WTC11 (cell line): ENCODE measurements around the gene SIRT3. TPM values are rescaled to one million over a fixed set of nuclear protein-coding genes. Genes with fewer than 3 reads are reported as not detected.

Source experiments
- ATAC-seq: fragments of 200-7000 bp; cut with Tn5 transposase; 2 replicates; pipeline ENCODE4 v1.10.0; 2021; ENCODE audit warnings: mild to moderate bottlenecking, moderate library complexity
- CTCF ChIA-PET: fragments of 300-600 bp; sonication (Branson Sonifier 250); formaldehyde crosslinking; loops from one replicate; lab custom pipeline; 2021; ENCODE audit warnings: antibody characterized with exemption; lab: Charles Lee
- POLR2A ChIA-PET: fragments of 350-600 bp; sonication (Branson Sonifier 250); formaldehyde crosslinking; loops from one replicate; lab custom pipeline; 2021; ENCODE audit warnings: antibody characterized with exemption; lab: Charles Lee
- DNase-seq: peaks from one replicate; pipeline ENCODE4 v3.0.0; 2021; ENCODE audit warnings: low spot score
- H3K27ac Mint-ChIP-seq: 2 replicates; pipeline ENCODE4 v1.8.0; 2021; ENCODE audit warnings: mixed read lengths
- H3K27me3 Mint-ChIP-seq: 2 replicates; pipeline ENCODE4 v1.8.0; 2021; ENCODE audit warnings: low read depth, mild to moderate bottlenecking, moderate library complexity, mixed read lengths
- H3K36me3 Mint-ChIP-seq: 2 replicates; pipeline ENCODE4 v1.8.0; 2021; ENCODE audit warnings: mixed read lengths
- H3K4me1 Mint-ChIP-seq: 2 replicates; pipeline ENCODE4 v1.8.0; 2022; ENCODE audit warnings: mixed read lengths
- H3K4me3 Mint-ChIP-seq: 2 replicates; pipeline ENCODE4 v1.8.0; 2021; ENCODE audit warnings: mild to moderate bottlenecking, moderate library complexity, mixed read lengths
- H3K9me3 Mint-ChIP-seq: 2 replicates; pipeline ENCODE4 v1.8.0; 2021; ENCODE audit warnings: mixed read lengths
- ATF1 ChIP-seq: sonication (generic); formaldehyde crosslinking; IDR thresholded peaks from 2 replicates; pipeline ENCODE4 v1.8.1; 2023; ENCODE audit warnings: mild to moderate bottlenecking, moderate library complexity, missing genetic modification reagents
- ATF3 ChIP-seq: sonication (generic); formaldehyde crosslinking; conservative IDR thresholded peaks from 2 replicates; pipeline ENCODE4 v1.8.1; 2022; ENCODE audit warnings: mild to moderate bottlenecking, missing genetic modification reagents
- ATF6 ChIP-seq: sonication (generic); formaldehyde crosslinking; IDR thresholded peaks from 2 replicates; pipeline ENCODE4 v1.8.1; 2023; ENCODE audit warnings: mild to moderate bottlenecking, missing genetic modification reagents
- FOXK1 ChIP-seq: sonication (generic); formaldehyde crosslinking; IDR thresholded peaks from 2 replicates; pipeline ENCODE4 v1.8.0; 2022; ENCODE audit warnings: mild to moderate bottlenecking, moderate library complexity, missing genetic modification reagents
- IRF1 ChIP-seq: sonication (generic); formaldehyde crosslinking; IDR thresholded peaks from 2 replicates; pipeline ENCODE4 v1.8.0; 2023; ENCODE audit warnings: missing genetic modification reagents
- MYBL2 ChIP-seq: sonication (generic); formaldehyde crosslinking; IDR thresholded peaks from 2 replicates; pipeline ENCODE4 v1.8.1; 2023; ENCODE audit warnings: mild to moderate bottlenecking, moderate library complexity, missing genetic modification reagents
- NR1H2 ChIP-seq: sonication (generic); formaldehyde crosslinking; IDR thresholded peaks from 2 replicates; pipeline ENCODE4 v1.9.0; 2021; ENCODE audit warnings: mild to moderate bottlenecking, moderate library complexity, missing genetic modification reagents
- TCF7 ChIP-seq: sonication (generic); formaldehyde crosslinking; IDR thresholded peaks from 2 replicates; pipeline ENCODE4 v1.8.0; 2022; ENCODE audit warnings: mild to moderate bottlenecking, low read depth, missing genetic modification reagents, moderate library complexity
- TEAD1 ChIP-seq: sonication (generic); formaldehyde crosslinking; IDR thresholded peaks from 2 replicates; pipeline ENCODE4 v1.8.0; 2022; ENCODE audit warnings: mild to moderate bottlenecking, missing genetic modification reagents
- ZNF121 ChIP-seq: sonication (generic); formaldehyde crosslinking; IDR thresholded peaks from 2 replicates; pipeline ENCODE4 v1.8.0; 2023; ENCODE audit warnings: missing genetic modification reagents
- ZNF219 ChIP-seq: sonication (generic); formaldehyde crosslinking; IDR thresholded peaks from 2 replicates; pipeline ENCODE4 v1.8.0; 2023; ENCODE audit warnings: missing genetic modification reagents, mild to moderate bottlenecking, borderline replicate concordance
- ZNF671 ChIP-seq: fragments of 250-450 bp; sonication (Bioruptor Pico); IDR thresholded peaks from 2 replicates; pipeline ENCODE4 v1.8.0; 2021; ENCODE audit warnings: mild to moderate bottlenecking
- ZSCAN18 ChIP-seq: fragments of 250-450 bp; sonication (Bioruptor Pico); IDR thresholded peaks from 2 replicates; pipeline ENCODE4 v2.1.2; 2022; ENCODE audit warnings: mild to moderate bottlenecking, moderate library complexity
- total RNA-seq: library from RNA; stranded (reverse); gene quantifications from 3 replicates; pipeline ENCODE4 v1.2.3, GENCODE V29; 2021
- TF ChIP-seq, protein P1 (sequence below): sonication (generic); formaldehyde crosslinking; IDR thresholded peaks from 2 replicates; pipeline ENCODE4 v1.8.0; 2022; ENCODE audit warnings: missing genetic modification reagents
- TF ChIP-seq, protein P2 (sequence below): sonication (generic); formaldehyde crosslinking; IDR thresholded peaks from 2 replicates; pipeline ENCODE4 v1.8.0; 2023; ENCODE audit warnings: missing genetic modification reagents, mild to moderate bottlenecking, borderline replicate concordance
- TF ChIP-seq, protein P3 (sequence below): fragments of 250-450 bp; sonication (Bioruptor Pico); IDR thresholded peaks from 2 replicates; pipeline ENCODE4 v1.8.0; 2021; ENCODE audit warnings: mild to moderate bottlenecking
- TF ChIP-seq, protein P4 (sequence below): sonication (generic); formaldehyde crosslinking; IDR thresholded peaks from 2 replicates; pipeline ENCODE4 v1.8.1; 2023; ENCODE audit warnings: mild to moderate bottlenecking, missing genetic modification reagents, moderate library complexity
- TF ChIP-seq, protein P5 (sequence below): sonication (generic); formaldehyde crosslinking; IDR thresholded peaks from 2 replicates; pipeline ENCODE4 v1.8.0; 2022; ENCODE audit warnings: mild to moderate bottlenecking, missing genetic modification reagents

The SIRT3 gene
- total RNA-seq, 1 experiment from 2014 or later, result 21.0 TPM

DNA sequence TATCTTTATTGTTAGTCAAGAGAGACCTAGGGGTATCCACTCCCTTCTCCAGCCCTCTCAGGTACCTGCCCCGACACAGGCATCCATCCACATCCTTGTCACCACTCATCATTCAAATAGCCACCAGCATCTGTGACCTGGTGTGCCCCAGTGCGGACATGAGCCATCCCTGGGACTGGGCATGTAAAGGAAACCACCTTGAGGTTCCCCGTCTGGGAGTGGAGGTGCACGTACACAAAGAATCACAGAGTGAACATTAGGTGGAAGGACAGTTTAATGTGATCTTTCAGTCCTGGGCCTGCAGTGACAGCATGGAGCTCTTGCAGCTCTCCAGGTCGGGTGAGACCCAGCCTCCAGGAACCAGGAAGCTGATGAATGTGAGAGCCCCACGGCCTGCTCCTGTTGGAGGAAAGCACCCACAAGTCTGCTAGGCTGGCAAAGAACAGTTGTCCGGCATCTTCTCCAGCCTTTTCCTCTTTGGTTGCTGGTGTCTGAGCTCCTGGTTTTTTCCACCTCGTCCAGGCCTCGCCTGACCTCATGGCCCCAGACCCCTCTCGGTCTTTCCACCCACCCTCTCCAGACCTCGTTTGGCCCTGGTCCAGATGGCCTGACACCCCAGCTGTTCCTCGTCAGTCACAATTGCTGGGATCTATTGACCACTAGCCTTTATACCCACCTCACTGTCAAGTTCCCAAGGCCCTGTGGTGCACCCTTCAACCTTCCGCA, 17.2 kb upstream of the SIRT3 start (continued):
- TF ChIP-seq ATF6 (CRISPR knock-in tag) (no peak), IRF1 (CRISPR knock-in tag) (no peak)
- TF ChIP-seq, all 79 proteins: peak for 0

DNA sequence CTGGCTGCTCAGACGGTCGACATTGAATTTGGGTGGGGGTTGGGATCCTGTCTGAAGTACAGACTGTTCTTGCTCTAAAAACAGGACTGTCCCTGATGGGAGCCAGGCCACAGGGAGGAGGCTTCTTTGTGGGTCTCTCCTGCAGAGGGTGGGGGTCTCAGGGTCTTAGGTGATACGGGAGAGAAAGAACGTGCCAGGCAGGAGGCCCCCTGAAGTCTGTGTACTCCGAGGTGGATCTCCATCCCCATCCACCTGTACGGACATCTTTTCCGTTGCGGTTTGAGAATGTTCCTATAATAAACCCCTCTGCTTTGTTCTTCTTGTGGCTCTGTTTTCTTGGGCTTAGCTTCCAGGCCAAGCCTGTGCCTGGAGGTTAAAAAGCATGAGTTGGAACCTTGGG, 16.5 kb upstream of the SIRT3 start:
- Mint-ChIP-seq H3K9me3 (no peaks in the 10 kb centered on the region), H3K4me1 (peaks cover 6% of the 10 kb centered on the region; the same call in 1 of the 2 replicates), H3K4me3 (no peak overlapping the region), H3K27me3 (no peaks in the 10 kb centered on the region), H3K27ac (no peak overlapping the region)
- CTCF ChIA-PET, result interaction anchor here (2.3 to 4.5 kb wide), 4 partner anchors 29 to 112 kb away, joined by 10 to 96 read pairs (median 44); partner anchors contain the start of gene PGGHG
- POLR2A ChIA-PET, result no interaction called here
- no peak for DNase-seq
- TF ChIP-seq ATF1 (CRISPR knock-in tag), result no peak
- TF ChIP-seq FOXK1, result no peak
- no peak for TF ChIP-seq NR1H2 (CRISPR knock-in tag)
- TF ChIP-seq, protein P1, sequence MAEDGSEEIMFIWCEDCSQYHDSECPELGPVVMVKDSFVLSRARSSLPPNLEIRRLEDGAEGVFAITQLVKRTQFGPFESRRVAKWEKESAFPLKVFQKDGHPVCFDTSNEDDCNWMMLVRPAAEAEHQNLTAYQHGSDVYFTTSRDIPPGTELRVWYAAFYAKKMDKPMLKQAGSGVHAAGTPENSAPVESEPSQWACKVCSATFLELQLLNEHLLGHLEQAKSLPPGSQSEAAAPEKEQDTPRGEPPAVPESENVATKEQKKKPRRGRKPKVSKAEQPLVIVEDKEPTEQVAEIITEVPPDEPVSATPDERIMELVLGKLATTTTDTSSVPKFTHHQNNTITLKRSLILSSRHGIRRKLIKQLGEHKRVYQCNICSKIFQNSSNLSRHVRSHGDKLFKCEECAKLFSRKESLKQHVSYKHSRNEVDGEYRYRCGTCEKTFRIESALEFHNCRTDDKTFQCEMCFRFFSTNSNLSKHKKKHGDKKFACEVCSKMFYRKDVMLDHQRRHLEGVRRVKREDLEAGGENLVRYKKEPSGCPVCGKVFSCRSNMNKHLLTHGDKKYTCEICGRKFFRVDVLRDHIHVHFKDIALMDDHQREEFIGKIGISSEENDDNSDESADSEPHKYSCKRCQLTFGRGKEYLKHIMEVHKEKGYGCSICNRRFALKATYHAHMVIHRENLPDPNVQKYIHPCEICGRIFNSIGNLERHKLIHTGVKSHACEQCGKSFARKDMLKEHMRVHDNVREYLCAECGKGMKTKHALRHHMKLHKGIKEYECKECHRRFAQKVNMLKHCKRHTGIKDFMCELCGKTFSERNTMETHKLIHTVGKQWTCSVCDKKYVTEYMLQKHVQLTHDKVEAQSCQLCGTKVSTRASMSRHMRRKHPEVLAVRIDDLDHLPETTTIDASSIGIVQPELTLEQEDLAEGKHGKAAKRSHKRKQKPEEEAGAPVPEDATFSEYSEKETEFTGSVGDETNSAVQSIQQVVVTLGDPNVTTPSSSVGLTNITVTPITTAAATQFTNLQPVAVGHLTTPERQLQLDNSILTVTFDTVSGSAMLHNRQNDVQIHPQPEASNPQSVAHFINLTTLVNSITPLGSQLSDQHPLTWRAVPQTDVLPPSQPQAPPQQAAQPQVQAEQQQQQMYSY, result no peak
- TF ChIP-seq TEAD1 (CRISPR knock-in tag), result no peak
- TF ChIP-seq, protein P2, sequence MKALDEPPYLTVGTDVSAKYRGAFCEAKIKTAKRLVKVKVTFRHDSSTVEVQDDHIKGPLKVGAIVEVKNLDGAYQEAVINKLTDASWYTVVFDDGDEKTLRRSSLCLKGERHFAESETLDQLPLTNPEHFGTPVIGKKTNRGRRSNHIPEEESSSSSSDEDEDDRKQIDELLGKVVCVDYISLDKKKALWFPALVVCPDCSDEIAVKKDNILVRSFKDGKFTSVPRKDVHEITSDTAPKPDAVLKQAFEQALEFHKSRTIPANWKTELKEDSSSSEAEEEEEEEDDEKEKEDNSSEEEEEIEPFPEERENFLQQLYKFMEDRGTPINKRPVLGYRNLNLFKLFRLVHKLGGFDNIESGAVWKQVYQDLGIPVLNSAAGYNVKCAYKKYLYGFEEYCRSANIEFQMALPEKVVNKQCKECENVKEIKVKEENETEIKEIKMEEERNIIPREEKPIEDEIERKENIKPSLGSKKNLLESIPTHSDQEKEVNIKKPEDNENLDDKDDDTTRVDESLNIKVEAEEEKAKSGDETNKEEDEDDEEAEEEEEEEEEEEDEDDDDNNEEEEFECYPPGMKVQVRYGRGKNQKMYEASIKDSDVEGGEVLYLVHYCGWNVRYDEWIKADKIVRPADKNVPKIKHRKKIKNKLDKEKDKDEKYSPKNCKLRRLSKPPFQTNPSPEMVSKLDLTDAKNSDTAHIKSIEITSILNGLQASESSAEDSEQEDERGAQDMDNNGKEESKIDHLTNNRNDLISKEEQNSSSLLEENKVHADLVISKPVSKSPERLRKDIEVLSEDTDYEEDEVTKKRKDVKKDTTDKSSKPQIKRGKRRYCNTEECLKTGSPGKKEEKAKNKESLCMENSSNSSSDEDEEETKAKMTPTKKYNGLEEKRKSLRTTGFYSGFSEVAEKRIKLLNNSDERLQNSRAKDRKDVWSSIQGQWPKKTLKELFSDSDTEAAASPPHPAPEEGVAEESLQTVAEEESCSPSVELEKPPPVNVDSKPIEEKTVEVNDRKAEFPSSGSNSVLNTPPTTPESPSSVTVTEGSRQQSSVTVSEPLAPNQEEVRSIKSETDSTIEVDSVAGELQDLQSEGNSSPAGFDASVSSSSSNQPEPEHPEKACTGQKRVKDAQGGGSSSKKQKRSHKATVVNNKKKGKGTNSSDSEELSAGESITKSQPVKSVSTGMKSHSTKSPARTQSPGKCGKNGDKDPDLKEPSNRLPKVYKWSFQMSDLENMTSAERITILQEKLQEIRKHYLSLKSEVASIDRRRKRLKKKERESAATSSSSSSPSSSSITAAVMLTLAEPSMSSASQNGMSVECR (CRISPR knock-in tag), result no peak
- TF ChIP-seq, protein P3, sequence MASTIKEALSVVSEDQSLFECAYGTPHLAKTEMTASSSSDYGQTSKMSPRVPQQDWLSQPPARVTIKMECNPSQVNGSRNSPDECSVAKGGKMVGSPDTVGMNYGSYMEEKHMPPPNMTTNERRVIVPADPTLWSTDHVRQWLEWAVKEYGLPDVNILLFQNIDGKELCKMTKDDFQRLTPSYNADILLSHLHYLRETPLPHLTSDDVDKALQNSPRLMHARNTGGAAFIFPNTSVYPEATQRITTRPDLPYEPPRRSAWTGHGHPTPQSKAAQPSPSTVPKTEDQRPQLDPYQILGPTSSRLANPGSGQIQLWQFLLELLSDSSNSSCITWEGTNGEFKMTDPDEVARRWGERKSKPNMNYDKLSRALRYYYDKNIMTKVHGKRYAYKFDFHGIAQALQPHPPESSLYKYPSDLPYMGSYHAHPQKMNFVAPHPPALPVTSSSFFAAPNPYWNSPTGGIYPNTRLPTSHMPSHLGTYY (CRISPR knock-in tag), result no peak
- TF ChIP-seq ZSCAN18 (CRISPR knock-in tag), result no peak
- TF ChIP-seq ZNF671, result no peak
- TF ChIP-seq, protein P4, sequence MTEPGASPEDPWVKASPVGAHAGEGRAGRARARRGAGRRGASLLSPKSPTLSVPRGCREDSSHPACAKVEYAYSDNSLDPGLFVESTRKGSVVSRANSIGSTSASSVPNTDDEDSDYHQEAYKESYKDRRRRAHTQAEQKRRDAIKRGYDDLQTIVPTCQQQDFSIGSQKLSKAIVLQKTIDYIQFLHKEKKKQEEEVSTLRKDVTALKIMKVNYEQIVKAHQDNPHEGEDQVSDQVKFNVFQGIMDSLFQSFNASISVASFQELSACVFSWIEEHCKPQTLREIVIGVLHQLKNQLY (CRISPR knock-in tag), result no peak
- no peak for TF ChIP-seq MYBL2 (CRISPR knock-in tag)
- TF ChIP-seq TCF7 (CRISPR knock-in tag), result no peak
- no peak for TF ChIP-seq ZNF121 (CRISPR knock-in tag)
- no peak for TF ChIP-seq ZNF219 (CRISPR knock-in tag)
- TF ChIP-seq ATF3 (CRISPR knock-in tag), result no peak
- TF ChIP-seq, protein P5, sequence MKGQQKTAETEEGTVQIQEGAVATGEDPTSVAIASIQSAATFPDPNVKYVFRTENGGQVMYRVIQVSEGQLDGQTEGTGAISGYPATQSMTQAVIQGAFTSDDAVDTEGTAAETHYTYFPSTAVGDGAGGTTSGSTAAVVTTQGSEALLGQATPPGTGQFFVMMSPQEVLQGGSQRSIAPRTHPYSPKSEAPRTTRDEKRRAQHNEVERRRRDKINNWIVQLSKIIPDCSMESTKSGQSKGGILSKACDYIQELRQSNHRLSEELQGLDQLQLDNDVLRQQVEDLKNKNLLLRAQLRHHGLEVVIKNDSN (CRISPR knock-in tag), result no peak
- TF ChIP-seq, all 79 proteins: peak for 0
- H3K36me3 Mint-ChIP-seq, result peaks cover 51% of the 10 kb centered on the region
- no peak for ATAC-seq
